K562 (cell line): ENCODE data around the gene KIAA0319L. TPM values are rescaled to one million over a fixed set of nuclear protein-coding genes. Genes with fewer than 3 reads are reported as not detected.

Source experiments
- ATAC-seq: fragments of 200-7000 bp; cut with Tn5 transposase; 3 replicates; pipeline ENCODE4 v1.9.1; 2020; ENCODE audit warnings: moderate library complexity
- BruUV-seq: library from RNA; stranded (reverse); fragments of 400-500 nt; replicated peaks from 2 replicates; lab custom pipeline; 2021; lab: Mats Ljungman, UMichigan
- CTCF ChIA-PET: fragments of 300-600 bp; formaldehyde crosslinking; extraction: SDS; loops from one replicate; lab custom pipeline; 2021; ENCODE audit warnings: low intra/inter-chr PET ratio; lab: Yijun Ruan, JAX
- POLR2A ChIA-PET: fragments of 300-600, 350-650 bp; sonication (Branson Sonifier 250); formaldehyde crosslinking; extraction: SDS; loops from one replicate; lab custom pipeline; 2021; ENCODE audit warnings: antibody characterized with exemption, inconsistent platforms; lab: Yijun Ruan, JAX
- DNase-seq, 4 experiments: peaks; one replicate each; pipeline versions ENCODE4 v3.0.0 to v3.0.0-alpha.2; 2011 to 2018; ENCODE audit warnings: low spot score in 3 of 4, mixed read lengths in 3 of 4; ENCODE audit errors: extremely low read depth in 1 of 4
- FAIRE-seq: peaks from 2 replicates; lab custom pipeline; 2011; peaks lifted over from hg19 to GRCh38; lab: Jason Lieb, UNC
- H2AFZ ChIP-seq: 2 replicates; pipeline ENCODE4 v1.6.0; 2011; ENCODE audit warnings: low read depth, low read length, control low read depth, inconsistent platforms
- H3K27ac ChIP-seq: fragments of 200-600 bp; 3 replicates; pipeline ENCODE4 v1.8.0; 2011; ENCODE audit warnings: low read depth, mild to moderate bottlenecking, control low read depth, inconsistent platforms, low read length, moderate library complexity, mixed read lengths; ENCODE audit errors: extremely low read depth
- H3K27me3 ChIP-seq, 2 experiments: fragments of 300-600 bp in 1 of 2; 2 replicates in 1 of 2; 3 replicates in 1 of 2; pipeline versions ENCODE4 v1.6.0 to v1.8.0; 2011; ENCODE audit warnings: inconsistent platforms in 2 of 2, low read length in 2 of 2, mild to moderate bottlenecking in 1 of 2, mixed read lengths in 1 of 2, moderate library complexity in 1 of 2; ENCODE audit not compliant: control insufficient read depth in 2 of 2, insufficient read depth in 2 of 2
- H3K36me3 ChIP-seq: fragments of 300-600 bp; 3 replicates; pipeline ENCODE4 v1.8.0; 2011; ENCODE audit warnings: mild to moderate bottlenecking, low read length, inconsistent platforms; ENCODE audit not compliant: control insufficient read depth, insufficient read depth
- H3K4me1 ChIP-seq, 2 experiments: fragments of 200-600 bp in 1 of 2; replicated peaks in 1 of 2; 2 replicates in 1 of 2; 3 replicates in 1 of 2; pipeline versions ENCODE4 v1.5.1 to v1.8.0; 2011; ENCODE audit warnings: inconsistent platforms in 2 of 2, low read length in 2 of 2, mild to moderate bottlenecking in 1 of 2, mixed read lengths in 1 of 2, moderate library complexity in 1 of 2; ENCODE audit not compliant: control insufficient read depth in 2 of 2, insufficient read depth in 2 of 2
- H3K4me2 ChIP-seq: 2 replicates; pipeline ENCODE4 v1.6.1; 2011; ENCODE audit warnings: low read length, control low read depth, inconsistent platforms, mixed read lengths; ENCODE audit not compliant: insufficient read depth
- H3K4me3 ChIP-seq: fragments of 200-600 bp; sonication (generic), shearing (Covaris generic); 2 replicates; pipeline ENCODE4 v1.5.1; 2016; ENCODE audit warnings: control low read depth, inconsistent platforms
- H3K79me2 ChIP-seq: fragments of 200-600 bp; 3 replicates; pipeline ENCODE4 v1.8.0; 2011; ENCODE audit warnings: low read length, inconsistent platforms; ENCODE audit not compliant: control insufficient read depth, insufficient read depth
- H3K9ac ChIP-seq, 2 experiments: 2 replicates each; pipeline versions ENCODE4 v1.6.0 to v1.6.1; 2011; ENCODE audit warnings: low read depth in 2 of 2, low read length in 2 of 2, control low read depth in 1 of 2, inconsistent platforms in 1 of 2, mild to moderate bottlenecking in 1 of 2, mixed read lengths in 1 of 2; ENCODE audit not compliant: insufficient read depth in 1 of 2
- H3K9me1 ChIP-seq: one replicate; pipeline ENCODE4 v1.6.0; 2011; ENCODE audit warnings: inconsistent platforms, mild to moderate bottlenecking, low read length, moderate library complexity; ENCODE audit not compliant: control insufficient read depth, insufficient read depth
- H3K9me3 ChIP-seq: replicated peaks from 2 replicates; pipeline ENCODE4 v1.5.1; 2011; ENCODE audit warnings: low read depth, low read length, inconsistent platforms; ENCODE audit not compliant: control insufficient read depth, insufficient read depth
- H4K20me1 ChIP-seq: replicated peaks from 2 replicates; pipeline ENCODE4 v1.6.1; 2011; ENCODE audit warnings: low read length, inconsistent platforms, mixed read lengths; ENCODE audit not compliant: control insufficient read depth, insufficient read depth
- IRF2 ChIP-seq: sonication (generic); formaldehyde crosslinking; IDR thresholded peaks from 2 replicates; pipeline ENCODE4 v1.8.1; 2022; ENCODE audit warnings: mild to moderate bottlenecking, missing genetic modification reagents
- PPARD ChIP-seq: fragments of 250-450 bp; sonication (Bioruptor Pico); IDR thresholded peaks from 2 replicates; pipeline ENCODE4 v1.8.0; 2022; ENCODE audit warnings: inconsistent platforms, mild to moderate bottlenecking, moderate library complexity
- RBM14 ChIP-seq: fragments of 200-400 bp; formaldehyde crosslinking; IDR thresholded peaks from 2 replicates; pipeline ENCODE4 v1.6.1; 2018; ENCODE audit warnings: low read depth, mild to moderate bottlenecking, low read length, moderate library complexity, borderline replicate concordance; ENCODE audit not compliant: insufficient read depth
- RFX5 ChIP-seq: IDR thresholded peaks from 2 replicates; pipeline ENCODE4 v1.6.1; 2011; ENCODE audit warnings: low read depth, mild to moderate bottlenecking, improper control_type of control experiment, low read length
- SIX5 ChIP-seq, 2 experiments: IDR thresholded peaks; 2 replicates each; pipeline ENCODE4 v1.6.1; 2011; ENCODE audit warnings: low read length in 2 of 2, borderline replicate concordance in 1 of 2, low read depth in 1 of 2, mild to moderate bottlenecking in 1 of 2, moderate library complexity in 1 of 2; ENCODE audit not compliant: insufficient read depth in 1 of 2
- ZC3H8 ChIP-seq: fragments of 450-650 bp; IDR thresholded peaks from 2 replicates; pipeline ENCODE4 v1.6.1; 2017
- ZNF644 ChIP-seq: fragments of 200-800 bp; sonication (Bioruptor generic); IDR thresholded peaks from 2 replicates; pipeline ENCODE4 v1.6.1; 2016; ENCODE audit warnings: low read depth, missing genetic modification characterization, missing compliant biosample characterization
- WGBS: fragments of 100-300 bp; shearing (Covaris generic); methylation state at CpG from one replicate; pipeline ENCODE4 v1.1.6; 2016; ENCODE audit warnings: low coverage, mixed read lengths; ENCODE audit not compliant: insufficient coverage; ENCODE audit errors: missing lambda C conversion rate; 5-methylcytosine and 5-hydroxymethylcytosine counted together
- in situ Hi-C: fragments of 300-500 bp; cut with MboI; formaldehyde crosslinking; loops from 4 replicates; pipeline ENCODE4 v1.15.0; 2018; ENCODE audit warnings: inconsistent platforms, mixed read lengths
- intact Hi-C: fragments of 100-400 bp; cut with micrococcal nuclease; formaldehyde crosslinking; loops from 2 replicates; pipeline ENCODE4 v1.14.2; 2022
- polyA plus RNA-seq, 8 experiments: library from polyadenylated mRNA; depleted of rRNA in 4 of 8; stranded (reverse) in 5 of 8; unstranded in 3 of 8; fragments of >200 nt; fragmentation: Nextera tagmentation in 2 of 8; fragmentation: Illumina TruSeq in 1 of 8; extraction: Ambion mirVana in 2 of 8; extraction: Trizol in 1 of 8; gene quantifications; 2 replicates each; pipeline versions ENCODE4 v1.2.1 to v1.2.3, GENCODE V29; 2011 to 2014; ENCODE audit warnings: inconsistent platforms in 1 of 8, missing spikeins in 1 of 8
- total RNA-seq, 7 experiments: library from RNA; depleted of rRNA in 6 of 7; stranded (reverse); fragments of >200 nt in 6 of 7; fragmentation: Illumina TruSeq in 2 of 7; extraction: Trizol in 2 of 7; gene quantifications; 2 replicates each; pipeline versions ENCODE4 v1.2.1 to v1.2.3, GENCODE V29; 2011 to 2021; ENCODE audit warnings: low replicate concordance in 1 of 7
- TF ChIP-seq, protein P1 (sequence below): fragments of 450-650 bp; IDR thresholded peaks from one replicate; pipeline ENCODE4 v1.6.1; 2018; ENCODE audit warnings: mild to moderate bottlenecking, moderate library complexity; ENCODE audit not compliant: partially characterized antibody

The KIAA0319L gene
- total and polyA plus RNA-seq, 9 of the 15 experiments (the other 6 are each of a cell fraction or from before 2014, with no cell fraction given) = 2.4 to 51.7 (median 27.4) TPM

DNA sequence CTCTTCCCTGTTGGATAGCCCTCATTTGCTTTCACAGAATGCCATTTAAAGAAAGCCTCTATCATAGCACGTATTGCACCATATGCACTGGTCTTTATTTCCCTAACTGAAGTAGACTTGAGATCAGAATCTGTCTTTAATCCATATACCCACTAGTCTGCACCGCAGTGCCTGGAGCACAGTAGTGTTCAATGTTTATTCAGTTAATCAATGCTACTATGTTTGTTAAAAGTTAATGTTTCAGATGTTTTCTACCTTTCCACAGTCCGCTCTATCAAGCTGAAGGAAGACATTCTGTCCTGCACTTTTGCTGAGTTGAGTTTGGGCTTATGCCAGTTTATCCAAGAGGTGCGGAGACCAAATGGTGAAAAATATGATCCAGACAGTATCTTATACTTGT, 149.5 kb downstream of the KIAA0319L start:
- no peaks in the 10 kb centered on the region for H3K9me3 ChIP-seq
- BruUV-seq = no TSS peak
- H3K4me3 ChIP-seq = no peak overlapping the region
- ChIA-PET POLR2A (no interaction called here), CTCF (no interaction called here)
- no peaks in the 10 kb centered on the region for H3K9me1 ChIP-seq
- H3K4me1 ChIP-seq = no peaks in the 10 kb centered on the region
- ATAC-seq = no peak
- no peak overlapping the region for H3K27ac ChIP-seq
- FAIRE-seq = no peak
- DNase-seq = no peak
- 99% methylated on average over 4 of the region's 4 CpGs for WGBS
- peaks cover 70% of the 10 kb centered on the region for H3K36me3 ChIP-seq
- no peak overlapping the region for H2AFZ ChIP-seq
- H3K4me2 ChIP-seq = no peak overlapping the region
- no peaks in the 10 kb centered on the region for H3K27me3 ChIP-seq
- H3K79me2 ChIP-seq = no peaks in the 10 kb centered on the region
- TF ChIP-seq, protein P1, sequence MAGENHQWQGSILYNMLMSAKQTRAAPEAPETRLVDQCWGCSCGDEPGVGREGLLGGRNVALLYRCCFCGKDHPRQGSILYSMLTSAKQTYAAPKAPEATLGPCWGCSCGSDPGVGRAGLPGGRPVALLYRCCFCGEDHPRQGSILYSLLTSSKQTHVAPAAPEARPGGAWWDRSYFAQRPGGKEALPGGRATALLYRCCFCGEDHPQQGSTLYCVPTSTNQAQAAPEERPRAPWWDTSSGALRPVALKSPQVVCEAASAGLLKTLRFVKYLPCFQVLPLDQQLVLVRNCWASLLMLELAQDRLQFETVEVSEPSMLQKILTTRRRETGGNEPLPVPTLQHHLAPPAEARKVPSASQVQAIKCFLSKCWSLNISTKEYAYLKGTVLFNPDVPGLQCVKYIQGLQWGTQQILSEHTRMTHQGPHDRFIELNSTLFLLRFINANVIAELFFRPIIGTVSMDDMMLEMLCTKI = no peak
- no peak for TF ChIP-seq RFX5
- TF ChIP-seq SIX5 (IDR thresholded peaks at IDR 0.05; ENCODE audit: borderline replicate concordance in 1 of 2, insufficient read depth in 1 of 2, low read depth in 1 of 2, low read length in 2 of 2) = no peak
- TF ChIP-seq RBM14 = no peak
- no peak for TF ChIP-seq PPARD
- TF ChIP-seq ZC3H8 = no peak
- no peak for TF ChIP-seq ZNF644 (tag)
- TF ChIP-seq IRF2 (CRISPR knock-in tag) = no peak
- in situ Hi-C loops = no loop called here
- intact Hi-C loops = loop anchor here (10.0 kb wide), 1 partner anchor 203 kb away; no protein-coding TSS in a partner anchor
- no peak overlapping the region for H3K9ac ChIP-seq
- no peaks in the 10 kb centered on the region for H4K20me1 ChIP-seq
